Endothelial cell of umbilical vein (primary cell): ENCODE data around the gene ZDHHC7. TPM values are rescaled to one million over a fixed set of nuclear protein-coding genes. Genes with fewer than 3 reads are reported as not detected.

ENCODE experiments used
- BruUV-seq: library from RNA; stranded (reverse); fragments of 400-500 nt; replicated peaks from 2 replicates; lab custom pipeline; 2021; lab: Mats Ljungman, UMichigan
- CTCF ChIA-PET: fragments of 300-600, 350-600 bp; sonication (Branson Sonifier 250); formaldehyde crosslinking; loops from one replicate; lab custom pipeline; 2021; ENCODE audit warnings: antibody characterized with exemption, inconsistent platforms; lab: Charles Lee
- POLR2A ChIA-PET: fragments of 300-600, 350-600 bp; sonication (Branson Sonifier 250); formaldehyde crosslinking; loops from one replicate; lab custom pipeline; 2021; ENCODE audit warnings: antibody characterized with exemption, inconsistent platforms; lab: Charles Lee
- DNase-seq: peaks from one replicate; pipeline ENCODE4 v3.0.0-alpha.2; 2011; ENCODE audit warnings: low read depth, low spot score
- FAIRE-seq: peaks from 2 replicates; lab custom pipeline; 2011; peaks lifted over from hg19 to GRCh38; lab: Jason Lieb, UNC
- H2AFZ ChIP-seq: 2 replicates; pipeline ENCODE4 v1.6.0; 2012; ENCODE audit warnings: low read depth, low read length, control low read depth, inconsistent platforms
- H3K27ac ChIP-seq: 2 replicates; pipeline ENCODE4 v1.5.1; 2011; ENCODE audit warnings: low read depth, mild to moderate bottlenecking, control low read depth, low read length, moderate library complexity; ENCODE audit not compliant: insufficient read depth
- H3K27me3 ChIP-seq, 2 experiments: 2 replicates each; pipeline versions ENCODE4 v1.6.0 to v1.6.1; 2011; ENCODE audit warnings: low read length in 2 of 2, mixed read lengths in 1 of 2; ENCODE audit not compliant: control insufficient read depth in 2 of 2, insufficient read depth in 2 of 2
- H3K36me3 ChIP-seq, 2 experiments: 2 replicates in 1 of 2; 3 replicates in 1 of 2; pipeline ENCODE4 v1.5.1; 2011; ENCODE audit warnings: low read length in 2 of 2, mild to moderate bottlenecking in 1 of 2, moderate library complexity in 1 of 2; ENCODE audit not compliant: control insufficient read depth in 2 of 2, insufficient read depth in 2 of 2; ENCODE audit errors: extremely low read depth in 1 of 2
- H3K4me1 ChIP-seq: 3 replicates; pipeline ENCODE4 v1.5.1; 2011; ENCODE audit warnings: mild to moderate bottlenecking, low read length; ENCODE audit not compliant: control insufficient read depth, insufficient read depth; ENCODE audit errors: extremely low read depth
- H3K4me2 ChIP-seq: 2 replicates; pipeline ENCODE4 v1.6.1; 2011; ENCODE audit warnings: low read length, control low read depth, mixed read lengths; ENCODE audit not compliant: insufficient read depth
- H3K4me3 ChIP-seq, 3 experiments: fragments of 200-600 bp in 1 of 3; sonication (generic), shearing (Covaris generic) in 1 of 3; replicated peaks in 1 of 3; 2 replicates each; pipeline ENCODE4 v1.5.1; 2011 to 2016; ENCODE audit warnings: control low read depth in 3 of 3, low read length in 3 of 3, mild to moderate bottlenecking in 2 of 3, inconsistent platforms in 1 of 3, low read depth in 1 of 3, moderate library complexity in 1 of 3; ENCODE audit not compliant: insufficient read depth in 1 of 3
- H3K79me2 ChIP-seq: 2 replicates; pipeline ENCODE4 v1.6.0; 2012; ENCODE audit warnings: low read length, inconsistent platforms; ENCODE audit not compliant: control insufficient read depth, insufficient read depth
- H3K9ac ChIP-seq: replicated peaks from 2 replicates; pipeline ENCODE3; 2011; ENCODE audit warnings: low read length, control low read depth; ENCODE audit not compliant: insufficient read depth; ENCODE audit errors: extremely low read depth
- H3K9me1 ChIP-seq: replicated peaks from 3 replicates; pipeline ENCODE4 v1.6.0; 2011; ENCODE audit warnings: mild to moderate bottlenecking, low read length; ENCODE audit not compliant: control insufficient read depth, insufficient read depth; ENCODE audit errors: extremely low read depth
- H3K9me3 ChIP-seq: replicated peaks from 2 replicates; pipeline ENCODE4 v1.5.1; 2012; ENCODE audit warnings: low read length, inconsistent platforms; ENCODE audit not compliant: control insufficient read depth, insufficient read depth
- H4K20me1 ChIP-seq: replicated peaks from 2 replicates; pipeline ENCODE3; 2011; ENCODE audit warnings: mild to moderate bottlenecking, low read length; ENCODE audit not compliant: control insufficient read depth, insufficient read depth; ENCODE audit errors: extremely low read depth
- EZH2 ChIP-seq: IDR thresholded peaks from 2 replicates; pipeline ENCODE4 v1.6.1; 2012; ENCODE audit warnings: borderline replicate concordance, low read depth, mild to moderate bottlenecking, moderate library complexity, low read length, inconsistent platforms; ENCODE audit not compliant: severe bottlenecking
- FOS ChIP-seq: IDR thresholded peaks from 2 replicates; pipeline ENCODE4 v1.6.1; 2011; ENCODE audit warnings: mild to moderate bottlenecking, low read length, moderate library complexity, borderline replicate concordance; ENCODE audit not compliant: insufficient read depth
- MYC ChIP-seq: IDR thresholded peaks from one replicate; pipeline ENCODE4 v1.6.1; 2011; ENCODE audit warnings: mild to moderate bottlenecking, low read depth, low read length
- POLR2A ChIP-seq: IDR thresholded peaks from 2 replicates; pipeline ENCODE4 v1.6.1; 2012; ENCODE audit warnings: low read depth, mild to moderate bottlenecking, control low read depth, low read length
- POLR2AphosphoS5 ChIP-seq: IDR thresholded peaks from 2 replicates; pipeline ENCODE4 v1.6.1; 2012; ENCODE audit warnings: low read depth, mild to moderate bottlenecking, control low read depth, low read length, moderate library complexity; ENCODE audit not compliant: insufficient read depth
- dilution Hi-C: fragments of 300-500 bp; cut with MboI; formaldehyde crosslinking; loops from one replicate; pipeline ENCODE4 v1.15.0; 2019; ENCODE audit warnings: low sequenced_read_pairs; ENCODE audit not compliant: extremely low pct_ligation_motif_present
- intact Hi-C: fragments of 100-400 bp; cut with micrococcal nuclease; formaldehyde crosslinking; loops from one replicate; pipeline ENCODE4 v1.10.0; 2022
- polyA plus RNA-seq, 4 experiments: library from polyadenylated mRNA; depleted of rRNA in 3 of 4; stranded (reverse) in 3 of 4; unstranded in 1 of 4; fragments of >200 nt; gene quantifications; 2 replicates each; pipeline versions ENCODE4 v1.2.1 to v1.2.3, GENCODE V29; 2011 to 2012; ENCODE audit warnings: missing spikeins in 1 of 4
- total RNA-seq: library from RNA; stranded (reverse); gene quantifications from 2 replicates; pipeline ENCODE4 v1.2.3, GENCODE V29; 2021
- TF ChIP-seq, protein P1 (sequence below): IDR thresholded peaks from 2 replicates; pipeline ENCODE4 v1.6.1; 2011; ENCODE audit not compliant: insufficient read depth, insufficient read length
- TF ChIP-seq, protein P2 (sequence below), 2 donors: IDR thresholded peaks; 1 replicate in 1 of 2; 2 replicates in 1 of 2; pipeline ENCODE4 v1.5.1; 2011; ENCODE audit warnings: low read length in 2 of 2, mild to moderate bottlenecking in 2 of 2, moderate library complexity in 2 of 2, control low read depth in 1 of 2, inconsistent platforms in 1 of 2, low read depth in 1 of 2; ENCODE audit not compliant: insufficient read depth in 1 of 2; ENCODE audit errors: extremely low read depth in 1 of 2

ZDHHC7 gene
- total and polyA plus RNA-seq, 2 donors (not counting 3 experiments of a cell fraction or from before 2014, with no cell fraction given) = 44.1 to 46.2 TPM

GRCh38 chr16:84990782-84991181, 20.6 kb downstream of the ZDHHC7 start:
- peaks cover 20% of the 10 kb centered on the region for H3K79me2 ChIP-seq
- TF ChIP-seq POLR2AphosphoS5 (no peak), FOS (no peak), MYC (no peak), POLR2A (no peak), EZH2 (no peak)
- TF ChIP-seq, protein P1, sequence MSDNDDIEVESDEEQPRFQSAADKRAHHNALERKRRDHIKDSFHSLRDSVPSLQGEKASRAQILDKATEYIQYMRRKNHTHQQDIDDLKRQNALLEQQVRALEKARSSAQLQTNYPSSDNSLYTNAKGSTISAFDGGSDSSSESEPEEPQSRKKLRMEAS = no peak
- TF ChIP-seq, protein P2, sequence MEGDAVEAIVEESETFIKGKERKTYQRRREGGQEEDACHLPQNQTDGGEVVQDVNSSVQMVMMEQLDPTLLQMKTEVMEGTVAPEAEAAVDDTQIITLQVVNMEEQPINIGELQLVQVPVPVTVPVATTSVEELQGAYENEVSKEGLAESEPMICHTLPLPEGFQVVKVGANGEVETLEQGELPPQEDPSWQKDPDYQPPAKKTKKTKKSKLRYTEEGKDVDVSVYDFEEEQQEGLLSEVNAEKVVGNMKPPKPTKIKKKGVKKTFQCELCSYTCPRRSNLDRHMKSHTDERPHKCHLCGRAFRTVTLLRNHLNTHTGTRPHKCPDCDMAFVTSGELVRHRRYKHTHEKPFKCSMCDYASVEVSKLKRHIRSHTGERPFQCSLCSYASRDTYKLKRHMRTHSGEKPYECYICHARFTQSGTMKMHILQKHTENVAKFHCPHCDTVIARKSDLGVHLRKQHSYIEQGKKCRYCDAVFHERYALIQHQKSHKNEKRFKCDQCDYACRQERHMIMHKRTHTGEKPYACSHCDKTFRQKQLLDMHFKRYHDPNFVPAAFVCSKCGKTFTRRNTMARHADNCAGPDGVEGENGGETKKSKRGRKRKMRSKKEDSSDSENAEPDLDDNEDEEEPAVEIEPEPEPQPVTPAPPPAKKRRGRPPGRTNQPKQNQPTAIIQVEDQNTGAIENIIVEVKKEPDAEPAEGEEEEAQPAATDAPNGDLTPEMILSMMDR (IDR thresholded peaks at IDR 0.05; ENCODE audit: extremely low read depth in 1 of 2, insufficient read depth in 1 of 2, low read depth in 1 of 2, low read length in 2 of 2) = no peak

More at GRCh38 chr16:84990782-84991181, 20.6 kb downstream of the ZDHHC7 start:
- Histone ChIP-seq H3K27ac (no peak overlapping the region), H3K9me1 (no peaks in the 10 kb centered on the region), H3K9me3 (no peaks in the 10 kb centered on the region), H3K27me3 (no peaks in the 10 kb centered on the region), H2AFZ (no peak overlapping the region), H3K4me1 (peaks cover 19% of the 10 kb centered on the region), H3K9ac (no peak overlapping the region), H3K4me3 (no peak overlapping the region), H4K20me1 (no peaks in the 10 kb centered on the region), H3K4me2 (no peak overlapping the region), H3K36me3 (peaks cover 6 to 29% of the 10 kb centered on the region in 2 experiments)
- dilution Hi-C loops = no loop called here
- intact Hi-C loops = no loop called here
- DNase-seq = no peak
- ChIA-PET CTCF (interaction anchor here (1.1 kb wide), 1 partner anchor 20 kb away, joined by 3 read pairs; no protein-coding TSS in a partner anchor), POLR2A (no interaction called here)
- FAIRE-seq = no peak
- no TSS peak for BruUV-seq
